Bronchus fibroblast of lung (primary cell): ENCODE measurements around the gene RHNO1. TPM values are rescaled to one million over a fixed set of nuclear protein-coding genes. Genes with fewer than 3 reads are reported as not detected.

Experiments used
- total RNA-seq: library from RNA; depleted of rRNA; stranded (reverse); fragments of >200 nt; gene quantifications from 2 replicates; pipeline ENCODE4 v1.2.3, GENCODE V29; 2015

RHNO1 gene, protein sequence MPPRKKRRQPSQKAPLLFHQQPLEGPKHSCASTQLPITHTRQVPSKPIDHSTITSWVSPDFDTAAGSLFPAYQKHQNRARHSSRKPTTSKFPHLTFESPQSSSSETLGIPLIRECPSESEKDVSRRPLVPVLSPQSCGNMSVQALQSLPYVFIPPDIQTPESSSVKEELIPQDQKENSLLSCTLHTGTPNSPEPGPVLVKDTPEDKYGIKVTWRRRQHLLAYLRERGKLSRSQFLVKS
- 43.3 and 44.2 TPM in 2 replicates for total RNA-seq

DNA sequence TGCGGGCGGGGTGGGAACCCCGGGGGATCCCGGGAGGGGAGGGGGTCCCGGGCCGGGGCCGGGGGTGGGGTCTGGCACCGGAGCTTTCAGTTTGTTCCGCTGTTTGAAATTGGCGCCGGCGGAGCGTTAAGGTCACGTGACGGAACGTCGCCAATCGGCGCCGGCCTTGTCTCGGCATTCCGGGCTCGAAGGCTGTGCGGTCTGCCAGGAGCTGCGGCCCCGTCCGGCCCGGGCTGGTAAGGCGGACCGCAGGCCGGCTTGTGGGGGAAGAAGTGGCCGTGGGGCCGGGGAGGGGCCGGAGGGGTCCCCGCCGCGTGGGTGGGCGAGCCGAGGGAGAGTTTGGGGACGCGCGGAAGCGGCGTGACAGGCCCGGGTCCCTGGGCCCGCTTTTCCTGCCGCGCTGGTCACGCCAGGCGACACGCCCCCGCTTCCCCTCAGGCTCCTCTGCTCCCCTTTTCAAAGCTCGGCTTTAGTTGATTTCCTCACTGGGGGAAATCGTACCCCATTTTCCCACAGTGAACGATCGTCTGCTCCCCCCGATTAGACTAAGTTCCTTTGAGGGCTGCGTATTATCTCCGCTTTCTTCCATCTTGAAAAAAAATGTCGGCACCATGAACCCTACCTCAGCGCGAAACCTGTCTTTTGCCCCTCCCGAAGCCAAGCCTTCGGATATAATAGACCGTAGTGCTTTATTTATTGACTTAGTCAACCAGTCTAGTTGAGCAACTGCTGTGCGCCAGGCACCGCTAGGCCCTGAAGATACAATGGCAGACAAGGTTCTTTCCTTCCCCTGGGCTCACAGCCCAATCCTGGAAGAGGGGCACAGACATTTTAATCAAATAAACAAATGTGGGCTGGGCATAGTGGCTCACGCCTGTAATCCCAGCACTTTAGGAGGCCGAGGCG, at the start of gene RHNO1, which contains the start of gene FOXM1:
TSS of gene RHNO1 (plus strand) at position 177 of the 906 bp plus-strand sequence. CDS start 8,144 bp downstream, outside the sequence.
TSS of gene FOXM1 (minus strand) at position 128 of the 906 bp plus-strand sequence. CDS start 2,696 bp downstream, outside the sequence.

DNA sequence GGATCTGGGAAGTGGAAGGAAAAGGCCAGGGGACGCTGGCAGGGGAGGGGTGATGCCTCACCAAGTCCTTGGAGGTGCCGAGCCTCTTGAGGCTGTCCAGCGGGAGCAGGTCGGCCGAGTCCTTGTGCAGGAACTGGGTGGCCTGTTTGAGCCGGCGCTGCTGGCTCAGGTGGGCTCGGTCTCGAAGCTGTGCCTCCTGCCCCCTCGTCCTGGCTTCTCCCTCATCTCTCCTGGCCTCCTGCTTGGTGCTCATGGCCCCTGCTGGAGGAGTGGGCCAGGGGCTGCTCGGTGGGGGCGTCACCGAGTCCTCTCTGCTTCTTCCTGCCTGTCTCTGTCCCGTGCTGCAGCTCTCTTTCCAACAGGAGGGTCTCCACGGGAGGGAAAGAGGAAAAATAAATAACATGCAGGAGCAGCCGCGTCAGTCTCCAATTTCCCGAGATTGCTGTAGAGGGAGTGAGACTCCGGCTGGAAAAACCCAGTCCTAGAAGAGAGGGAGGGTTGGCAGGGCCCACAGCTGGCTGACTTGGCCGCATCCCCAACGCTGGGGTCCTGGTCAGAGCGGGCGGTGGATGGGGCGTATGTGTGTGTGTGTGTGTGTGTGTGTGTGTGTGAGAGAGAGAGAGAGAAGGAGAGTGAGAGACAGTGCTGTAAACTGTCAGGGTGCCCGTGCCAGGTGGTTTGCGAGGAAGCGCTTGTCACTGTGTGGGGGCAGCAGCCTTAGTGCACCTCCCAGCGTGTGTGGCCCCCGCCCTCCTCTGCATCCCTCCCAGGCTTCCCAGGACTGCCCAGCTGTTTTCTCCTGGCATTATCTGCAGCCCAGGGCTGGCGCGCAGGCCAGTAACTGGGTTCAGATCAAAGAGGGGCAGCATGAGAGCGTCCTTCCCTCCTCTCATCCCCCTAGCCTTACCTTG, 42.2 kb upstream of the RHNO1 start, which contains the start of gene NRIP2:
TSS of gene NRIP2 (minus strand) at position 455 of the 911 bp plus-strand sequence. CDS start at position 403, 52 bp downstream.

DNA sequence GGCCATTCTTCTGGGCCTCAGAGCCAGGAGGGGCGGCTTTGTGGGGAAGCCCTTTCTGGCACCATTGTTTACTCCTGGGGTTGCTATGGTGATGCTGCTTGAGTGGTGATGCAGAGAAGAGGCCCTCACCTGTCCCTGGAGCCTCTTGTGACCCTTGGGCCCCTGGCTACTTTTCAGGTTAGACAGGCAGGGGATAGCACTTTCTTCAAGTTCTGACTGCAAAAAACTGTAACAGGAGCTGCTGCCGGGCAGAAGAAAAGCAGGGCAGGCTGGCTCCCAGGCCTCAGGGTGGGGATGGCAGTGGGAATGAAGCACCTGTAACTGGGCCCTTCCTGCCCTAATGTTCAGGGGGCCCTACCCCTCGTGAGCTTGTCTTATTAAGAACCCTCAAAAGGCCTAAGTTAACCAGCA, 20.0 kb upstream of the RHNO1 start, which contains the start of gene TEX52:
TSS of gene TEX52 (minus strand) at position 19 of the 411 bp plus-strand sequence. CDS start at position 6, 13 bp downstream.

DNA sequence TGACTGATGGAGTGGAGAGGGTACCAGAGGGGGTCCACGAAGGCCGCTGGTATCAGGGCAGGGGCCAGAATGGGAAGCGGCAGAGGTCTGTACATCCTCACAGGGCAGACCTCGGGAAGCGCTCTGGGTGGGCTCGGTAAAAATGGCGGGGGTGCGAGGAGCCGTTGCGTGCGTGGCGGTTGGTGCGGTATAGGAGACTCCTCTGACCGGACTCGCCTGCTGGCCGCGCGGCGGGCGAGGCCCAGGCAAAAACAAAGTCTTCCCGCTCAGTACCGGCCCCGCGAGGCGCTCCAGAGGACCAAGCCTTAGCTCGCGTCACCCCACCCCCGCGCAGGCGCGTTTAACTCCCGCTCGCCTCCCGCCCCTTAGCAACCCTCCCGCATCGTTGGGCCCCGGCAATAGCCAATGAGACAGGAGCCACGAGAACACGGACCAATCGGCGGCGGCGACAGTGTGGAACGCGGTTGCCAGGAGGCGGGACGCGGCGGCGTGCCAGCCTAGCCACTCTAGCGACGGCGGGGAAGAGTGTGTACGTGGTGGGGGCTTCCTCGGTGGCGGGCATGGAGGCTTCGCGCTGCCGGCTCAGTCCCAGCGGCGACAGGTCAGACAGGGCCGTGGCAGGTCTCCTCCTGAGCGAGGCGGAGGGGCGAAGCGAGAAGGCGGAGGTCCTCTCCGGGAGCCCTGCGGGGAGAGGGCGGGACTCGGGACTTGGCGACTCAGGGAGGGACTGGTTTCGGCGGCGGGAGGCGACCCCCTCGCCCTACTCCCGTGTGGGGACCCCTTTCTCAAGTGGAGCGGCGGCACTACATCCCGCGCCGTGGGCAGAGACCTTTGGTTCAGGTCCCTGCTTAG, 13.6 kb downstream of the RHNO1 start, which contains the start of gene TULP3:
TSS of gene TULP3 (plus strand) at position 504 of the 852 bp plus-strand sequence. CDS start at position 561, 57 bp downstream.

Other genes starting within 250 kb of the RHNO1 start
- 45.9 and 49.6 TPM in 2 replicates for gene FKBP4, start 82.3 kb upstream of the RHNO1 start, total RNA-seq
- gene ITFG2, start 64.6 kb upstream of the RHNO1 start, total RNA-seq = 15.0 and 18.2 TPM in 2 replicates
- not detected in 2 replicates for gene NRIP2, start 42.2 kb upstream of the RHNO1 start, total RNA-seq
- not detected in 2 replicates for gene TEX52, start 20.2 kb upstream of the RHNO1 start, total RNA-seq
- 66.9 and 71.1 TPM in 2 replicates for gene FOXM1, start within 50 bp of the RHNO1 start, total RNA-seq
- 30.8 and 32.1 TPM in 2 replicates for gene TULP3, start 13.7 kb downstream of the RHNO1 start, total RNA-seq
- 30.4 and 35.1 TPM in 2 replicates for gene TEAD4, start 82.2 kb downstream of the RHNO1 start, total RNA-seq
- gene TSPAN9, start 200.2 kb downstream of the RHNO1 start, total RNA-seq = 15.8 and 17.0 TPM in 2 replicates